Measurements from ENCODE around the gene CAPN5. TPM values are rescaled to one million over a fixed set of nuclear protein-coding genes. Genes with fewer than 3 reads are reported as not detected.
A peak's percentile ranks its signal among the peaks of the same experiment; 100 is the strongest.

CAPN5 gene
- total and polyA plus RNA-seq, 4 experiments from 2014 or later, result 1.4 to 2.6 (median 1.7) TPM

DNA sequence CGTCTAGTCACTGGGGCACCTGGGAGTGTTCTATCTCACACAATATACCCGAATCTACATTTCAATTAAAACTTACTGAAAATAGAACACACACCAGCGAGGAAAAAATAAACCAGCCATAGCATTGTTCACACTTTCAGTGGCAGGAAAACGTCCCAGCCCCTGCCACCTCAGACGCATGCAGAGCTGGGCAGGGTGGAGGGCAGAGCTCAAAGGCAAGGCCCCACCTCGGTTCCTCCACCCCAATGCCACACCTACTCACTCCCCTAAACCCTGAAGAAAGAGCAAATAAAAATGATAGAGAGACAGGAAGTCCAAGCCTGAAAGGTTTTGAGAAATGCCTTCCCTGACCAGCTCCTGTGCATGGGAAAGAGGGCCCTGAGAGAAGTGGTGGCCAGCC, 17.7 kb upstream of the CAPN5 start:
- no peak overlapping the region for H3K27ac Mint-ChIP-seq
- Histone ChIP-seq H3K27ac (ENCODE audit: low read depth, low read length) (no peak overlapping the region), H3K27me3 (ENCODE audit: insufficient read depth, low read length) (no peaks in the 10 kb centered on the region), H3K36me3 (ENCODE audit: insufficient read depth, low read length) (no peaks in the 10 kb centered on the region), H3K4me1 (ENCODE audit: insufficient read depth, low read length) (peaks cover 16% of the 10 kb centered on the region), H3K9me3 (ENCODE audit: control insufficient read depth in 1 of 2, low read length in 2 of 2) (no peaks in the 10 kb centered on the region), H3K4me3 (ENCODE audit: low read length in 2 of 2) (no peak overlapping the region)
- DNase-seq, result no peak
- H3K36me3 Mint-ChIP-seq, result no peaks in the 10 kb centered on the region
- peaks cover 0 to under 1% (median 0%) of the 10 kb centered on the region in 8 donors for H3K9me3 Mint-ChIP-seq
- no peak overlapping the region for H3K4me3 Mint-ChIP-seq
- ChIA-PET POLR2A (ENCODE audit: partially characterized antibody) (interaction anchor here (2.0 kb wide), 1 partner anchor 33 kb away, joined by 14 read pairs; no protein-coding TSS in a partner anchor), CTCF (ENCODE audit: partially characterized antibody) (interaction anchor here (1.4 to 2.8 kb wide), 3 partner anchors 30 to 42 kb away, joined by 3 to 107 read pairs (median 17); no protein-coding TSS in a partner anchor)
- peaks cover 0 to 2% of the 10 kb centered on the region in 2 donors for H3K27me3 Mint-ChIP-seq
- peaks cover 5 to 11% (median 6%) of the 10 kb centered on the region in 4 donors for H3K4me1 Mint-ChIP-seq
- intact Hi-C loops (cut with micrococcal nuclease), result no loop called here

DNA sequence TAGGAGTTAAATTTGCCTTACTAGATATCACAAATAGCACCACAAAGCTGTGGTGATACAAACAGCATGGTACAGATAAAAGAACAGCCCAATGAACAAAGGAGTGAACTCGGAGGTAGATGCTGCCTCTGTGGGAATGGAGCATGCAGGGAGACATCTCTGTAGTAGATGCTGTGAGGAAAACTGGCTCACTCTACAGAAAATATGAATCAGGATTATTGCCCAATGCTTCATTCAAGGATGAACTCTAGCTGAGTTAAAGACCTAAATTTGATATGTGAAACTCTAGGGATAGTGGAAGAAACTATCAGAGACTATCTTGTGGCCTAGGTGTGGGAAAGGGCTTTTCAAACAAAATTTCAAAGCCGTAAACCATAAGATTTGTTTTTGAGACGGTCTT, 15.3 kb upstream of the CAPN5 start:
- H3K9me3 Mint-ChIP-seq, result peaks cover 0 to 12% (median 1%) of the 10 kb centered on the region in 8 donors
- CTCF ChIA-PET (ENCODE audit: partially characterized antibody), result interaction anchor here (4.4 kb wide), 1 partner anchor 40 kb away, joined by 17 read pairs; no protein-coding TSS in a partner anchor
- POLR2A ChIA-PET (ENCODE audit: partially characterized antibody), result no interaction called here

DNA sequence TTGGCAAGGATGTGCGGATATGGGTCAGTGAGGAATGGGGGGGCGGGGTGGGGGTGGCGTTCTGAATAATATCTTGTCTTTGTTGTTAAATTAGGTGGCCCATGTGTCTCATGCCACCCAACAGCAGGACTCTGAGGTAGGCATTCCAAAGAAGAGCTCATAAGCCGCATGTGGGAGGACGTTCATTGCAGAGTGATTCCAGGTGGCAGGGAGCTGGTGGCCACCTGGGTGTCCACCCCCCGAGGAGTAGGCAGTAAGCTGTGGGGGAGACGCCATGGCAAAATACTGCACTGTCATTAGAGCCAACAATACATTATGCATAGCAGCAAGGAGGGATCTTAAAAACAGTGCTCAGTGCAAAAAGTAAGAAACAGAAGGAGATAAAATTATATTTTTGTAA, 14.3 kb upstream of the CAPN5 start:
- H3K4me1 ChIP-seq (ENCODE audit: insufficient read depth, low read length), result no peaks in the 10 kb centered on the region
- H3K27ac ChIP-seq (ENCODE audit: low read depth, low read length), result no peak overlapping the region
- no peak for DNase-seq
- Mint-ChIP-seq H3K36me3 (peaks cover 1 to 3% of the 10 kb centered on the region in 2 donors), H3K27ac (peak overlapping the region in 1 of 7 donors; percentile 3), H3K9me3 (peaks cover 0 to 17% (median 6%) of the 10 kb centered on the region in 8 donors), H3K4me3 (no peak overlapping the region), H3K27me3 (no peaks in the 10 kb centered on the region), H3K4me1 (no peaks in the 10 kb centered on the region)
- ChIA-PET CTCF (ENCODE audit: partially characterized antibody) (interaction anchor here (4.4 kb wide), 1 partner anchor 39 kb away, joined by 17 read pairs; no protein-coding TSS in a partner anchor), POLR2A (ENCODE audit: partially characterized antibody) (no interaction called here)
- no peaks in the 10 kb centered on the region for H3K27me3 ChIP-seq (ENCODE audit: insufficient read depth, low read length)
- H3K4me3 ChIP-seq (ENCODE audit: low read length in 2 of 2), result no peak overlapping the region
- H3K9me3 ChIP-seq (ENCODE audit: control insufficient read depth in 1 of 2, low read length in 2 of 2), result no peaks in the 10 kb centered on the region
- intact Hi-C loops (cut with micrococcal nuclease), result no loop called here
- no peaks in the 10 kb centered on the region for H3K36me3 ChIP-seq (ENCODE audit: insufficient read depth, low read length)

More for the DNA sequence above, 15.3 kb upstream of the CAPN5 start:
- no peaks in the 10 kb centered on the region for H3K9me3 ChIP-seq (ENCODE audit: control insufficient read depth in 1 of 2, low read length in 2 of 2)
- peaks cover 7% of the 10 kb centered on the region for H3K4me1 ChIP-seq (ENCODE audit: insufficient read depth, low read length)
- H3K36me3 ChIP-seq (ENCODE audit: insufficient read depth, low read length), result no peaks in the 10 kb centered on the region
- no peak for DNase-seq
- Mint-ChIP-seq H3K4me3 (no peak overlapping the region), H3K4me1 (peaks cover 3 to 7% (median 5%) of the 10 kb centered on the region in 4 donors), H3K27ac (no peak overlapping the region), H3K36me3 (no peaks in the 10 kb centered on the region), H3K27me3 (no peaks in the 10 kb centered on the region)
- H3K27me3 ChIP-seq (ENCODE audit: insufficient read depth, low read length), result no peaks in the 10 kb centered on the region
- intact Hi-C loops (cut with micrococcal nuclease), result no loop called here
- H3K27ac ChIP-seq (ENCODE audit: low read depth, low read length), result no peak overlapping the region
- H3K4me3 ChIP-seq (ENCODE audit: low read length in 2 of 2), result no peak overlapping the region

DNA sequence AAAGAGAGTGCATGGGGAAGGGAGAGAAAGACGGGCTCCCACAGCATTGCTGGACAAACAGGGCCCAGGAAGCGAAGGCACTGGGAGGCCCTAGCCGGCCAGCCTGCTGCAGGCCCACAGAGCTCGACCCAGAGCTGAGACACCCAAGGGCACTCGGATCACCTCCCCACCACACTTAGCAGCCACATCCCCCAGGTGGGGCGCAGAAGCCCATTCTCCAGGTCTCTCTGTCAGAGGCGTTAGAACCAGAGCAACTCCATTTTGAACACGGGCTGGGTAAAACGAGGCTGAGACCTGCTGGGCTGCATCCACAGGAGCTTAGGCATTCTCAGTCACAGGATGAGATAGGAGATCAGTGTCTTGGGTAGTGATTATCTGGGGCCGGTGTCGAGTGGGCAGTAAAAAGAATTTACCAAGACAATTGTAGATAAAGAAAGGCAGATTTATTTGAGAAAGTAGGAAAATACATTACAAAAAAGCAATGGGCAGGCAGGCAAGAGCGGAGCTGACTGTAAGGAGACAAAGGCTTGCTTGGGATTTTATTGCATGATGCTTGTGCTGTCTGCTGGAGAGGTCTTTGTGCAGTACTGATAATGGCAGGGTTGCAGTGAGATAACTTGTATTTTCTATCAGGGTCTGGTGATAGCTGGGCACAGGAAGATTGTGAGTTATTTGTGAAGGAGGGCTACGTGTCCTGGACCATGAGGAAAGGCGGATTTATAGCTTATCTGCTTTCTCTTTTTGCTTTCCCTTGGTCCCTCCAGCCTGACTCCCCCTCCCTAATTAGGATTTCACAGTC, 13.4 kb upstream of the CAPN5 start:
- Mint-ChIP-seq H3K9me3 (peaks cover 0 to 17% (median 6%) of the 10 kb centered on the region in 8 donors), H3K27ac (peak overlapping the region in 1 of 7 donors; percentile 6), H3K4me3 (no peak overlapping the region), H3K36me3 (peaks cover 1 to 3% of the 10 kb centered on the region in 2 donors), H3K27me3 (no peaks in the 10 kb centered on the region), H3K4me1 (no peaks in the 10 kb centered on the region)
- Histone ChIP-seq H3K36me3 (ENCODE audit: insufficient read depth, low read length) (no peaks in the 10 kb centered on the region), H3K4me3 (ENCODE audit: low read length in 2 of 2) (no peak overlapping the region), H3K9me3 (ENCODE audit: control insufficient read depth in 1 of 2, low read length in 2 of 2) (no peaks in the 10 kb centered on the region), H3K27ac (ENCODE audit: low read depth, low read length) (no peak overlapping the region), H3K4me1 (ENCODE audit: insufficient read depth, low read length) (no peaks in the 10 kb centered on the region), H3K27me3 (ENCODE audit: insufficient read depth, low read length) (no peaks in the 10 kb centered on the region)
- ChIA-PET CTCF (ENCODE audit: partially characterized antibody) (interaction anchor here (4.4 kb wide), 1 partner anchor 38 kb away, joined by 17 read pairs; no protein-coding TSS in a partner anchor), POLR2A (ENCODE audit: partially characterized antibody) (interaction anchor here (0.6 kb wide), 1 partner anchor 374 kb away, joined by 3 read pairs; no protein-coding TSS in a partner anchor)
- intact Hi-C loops (cut with micrococcal nuclease), result no loop called here
- no peak for DNase-seq

DNA sequence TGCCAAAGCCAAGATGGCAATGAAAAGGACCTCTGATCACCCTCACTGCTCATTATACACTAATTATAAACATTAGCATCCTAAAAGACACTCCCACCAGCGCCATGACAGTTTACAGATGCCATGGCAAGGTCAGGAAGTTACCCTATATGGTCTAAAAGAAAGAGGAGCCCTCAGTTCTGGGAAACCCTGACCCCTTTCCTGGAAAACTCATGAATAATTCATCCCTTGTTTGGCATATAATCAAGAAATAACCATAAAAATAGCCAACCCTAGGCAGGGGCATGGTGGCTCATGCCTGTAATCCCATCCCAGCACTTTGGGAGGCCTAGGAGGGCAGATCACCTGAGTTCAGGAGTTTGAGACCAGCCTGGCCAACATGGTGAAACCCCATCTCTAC, 12.7 kb upstream of the CAPN5 start:
- intact Hi-C loops (cut with micrococcal nuclease), result no loop called here
- H3K27me3 Mint-ChIP-seq, result no peaks in the 10 kb centered on the region
- no peaks in the 10 kb centered on the region for H3K4me1 Mint-ChIP-seq
- no peak overlapping the region for H3K27ac Mint-ChIP-seq
- H3K9me3 Mint-ChIP-seq, result peaks cover 0 to 17% (median 6%) of the 10 kb centered on the region in 8 donors
- H3K9me3 ChIP-seq (ENCODE audit: control insufficient read depth in 1 of 2, low read length in 2 of 2), result no peaks in the 10 kb centered on the region
- H3K4me1 ChIP-seq (ENCODE audit: insufficient read depth, low read length), result no peaks in the 10 kb centered on the region
- H3K36me3 ChIP-seq (ENCODE audit: insufficient read depth, low read length), result no peaks in the 10 kb centered on the region
- no peak overlapping the region for H3K4me3 ChIP-seq (ENCODE audit: low read length in 2 of 2)
- peaks cover 1 to 3% of the 10 kb centered on the region in 2 donors for H3K36me3 Mint-ChIP-seq
- H3K27ac ChIP-seq (ENCODE audit: low read depth, low read length), result no peak overlapping the region
- no peak for DNase-seq
- ChIA-PET CTCF (ENCODE audit: partially characterized antibody) (interaction anchor here (4.4 kb wide), 1 partner anchor 37 kb away, joined by 17 read pairs; no protein-coding TSS in a partner anchor), POLR2A (ENCODE audit: partially characterized antibody) (interaction anchor here (0.6 kb wide), 1 partner anchor 375 kb away, joined by 3 read pairs; no protein-coding TSS in a partner anchor)
- H3K27me3 ChIP-seq (ENCODE audit: insufficient read depth, low read length), result no peaks in the 10 kb centered on the region
- H3K4me3 Mint-ChIP-seq, result no peak overlapping the region

DNA sequence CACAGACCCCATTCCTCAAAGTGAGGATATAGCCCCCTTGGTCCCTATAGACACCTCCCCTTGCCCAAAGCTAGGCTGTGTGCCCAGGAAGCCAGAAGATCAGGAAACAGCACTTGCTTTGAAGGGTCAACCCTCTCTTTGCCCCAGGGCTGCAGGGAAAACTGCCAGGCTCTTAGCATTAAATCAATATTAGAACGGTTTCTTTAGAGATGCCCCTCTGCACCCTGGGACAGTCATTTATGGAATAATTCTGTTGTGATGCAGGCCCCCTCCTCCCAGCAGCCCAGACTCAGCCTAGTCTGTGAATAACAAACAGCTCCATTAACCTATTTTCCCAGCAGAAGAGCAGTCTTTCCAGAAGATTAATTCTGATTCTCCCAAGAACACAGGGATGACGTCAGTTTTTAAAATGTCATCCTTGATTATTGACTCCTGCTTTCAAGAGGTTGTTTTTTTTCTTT, 11.6 kb upstream of the CAPN5 start:
- Histone ChIP-seq H3K4me3 (ENCODE audit: low read length in 2 of 2) (no peak overlapping the region), H3K27me3 (ENCODE audit: insufficient read depth, low read length) (no peaks in the 10 kb centered on the region), H3K36me3 (ENCODE audit: insufficient read depth, low read length) (no peaks in the 10 kb centered on the region), H3K4me1 (ENCODE audit: insufficient read depth, low read length) (no peaks in the 10 kb centered on the region), H3K27ac (ENCODE audit: low read depth, low read length) (no peak overlapping the region), H3K9me3 (ENCODE audit: control insufficient read depth in 1 of 2, low read length in 2 of 2) (no peaks in the 10 kb centered on the region)
- intact Hi-C loops (cut with micrococcal nuclease), result no loop called here
- no peak for DNase-seq
- Mint-ChIP-seq H3K4me1 (no peaks in the 10 kb centered on the region), H3K36me3 (peaks cover 1 to 3% of the 10 kb centered on the region in 2 donors), H3K9me3 (peaks cover 0 to 17% (median 6%) of the 10 kb centered on the region in 8 donors), H3K4me3 (no peak overlapping the region), H3K27ac (no peak overlapping the region), H3K27me3 (peaks cover 0 to 1% of the 10 kb centered on the region in 2 donors)
- CTCF ChIA-PET (ENCODE audit: partially characterized antibody), result interaction anchor here (1.0 to 4.4 kb wide), 3 partner anchors 10 to 36 kb away, joined by 3 to 17 read pairs (median 3); no protein-coding TSS in a partner anchor
- POLR2A ChIA-PET (ENCODE audit: partially characterized antibody), result no interaction called here

DNA sequence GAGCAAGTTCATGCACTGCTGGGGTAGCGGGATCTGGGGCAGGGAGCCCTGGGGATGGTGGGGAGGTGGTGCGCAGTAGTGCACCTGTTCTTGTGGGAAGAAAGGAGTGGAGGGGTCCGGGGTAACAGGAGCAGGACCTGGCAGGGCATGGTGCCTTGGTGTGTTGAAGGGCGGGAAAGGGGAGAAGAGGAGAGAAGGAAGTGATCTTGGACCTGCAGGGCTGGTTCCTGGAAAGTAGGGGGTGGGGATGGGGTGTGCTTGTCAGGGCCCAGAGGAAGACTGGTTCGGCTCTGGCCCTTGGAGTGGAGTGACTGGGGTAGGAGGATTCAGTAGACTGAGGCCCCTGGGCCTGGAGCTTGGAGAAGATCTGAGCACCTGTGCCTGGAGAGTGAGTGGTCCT, 10.9 kb upstream of the CAPN5 start:
- intact Hi-C loops (cut with micrococcal nuclease), result no loop called here
- Mint-ChIP-seq H3K4me3 (no peak overlapping the region), H3K9me3 (peaks cover 0 to 17% (median 6%) of the 10 kb centered on the region in 8 donors)

More for the DNA sequence above, 10.9 kb upstream of the CAPN5 start:
- H3K36me3 Mint-ChIP-seq, result peaks cover 1 to 3% of the 10 kb centered on the region in 2 donors
- peaks cover 0 to 1% of the 10 kb centered on the region in 2 donors for H3K27me3 Mint-ChIP-seq
- H3K9me3 ChIP-seq (ENCODE audit: control insufficient read depth in 1 of 2, low read length in 2 of 2), result no peaks in the 10 kb centered on the region
- no peak for DNase-seq
- POLR2A ChIA-PET (ENCODE audit: partially characterized antibody), result no interaction called here
- no peaks in the 10 kb centered on the region for H3K4me1 ChIP-seq (ENCODE audit: insufficient read depth, low read length)
- H3K4me3 ChIP-seq (ENCODE audit: low read length in 2 of 2), result no peak overlapping the region
- H3K27me3 ChIP-seq (ENCODE audit: insufficient read depth, low read length), result no peaks in the 10 kb centered on the region
- CTCF ChIA-PET (ENCODE audit: partially characterized antibody), result interaction anchor here (1.6 kb wide), 1 partner anchor 9 kb away, joined by 4 read pairs; no protein-coding TSS in a partner anchor
- no peak overlapping the region for H3K27ac Mint-ChIP-seq
- H3K36me3 ChIP-seq (ENCODE audit: insufficient read depth, low read length), result no peaks in the 10 kb centered on the region
- no peak overlapping the region for H3K27ac ChIP-seq (ENCODE audit: low read depth, low read length)
- no peaks in the 10 kb centered on the region for H3K4me1 Mint-ChIP-seq
